ENCODE results near the gene INO80.
"Not testable (repeated sequence)": the region's sequence is repeated elsewhere in the genome, so short reads cannot be mapped to it uniquely, and the experiment has no call there.

INO80 gene

GRCh38 chr15:41115161-41115651, 874 bp downstream of the INO80 start:
- no peak for DNase-seq

GRCh38 chr15:41106947-41107346, 9.1 kb downstream of the INO80 start:
- no peak for DNase-seq

GRCh38 chr15:41105348-41106334, 10.4 kb downstream of the INO80 start:
- no peak for DNase-seq

GRCh38 chr15:41104234-41104633, 11.8 kb downstream of the INO80 start:
- no peak for DNase-seq

- no peak for DNase-seq
Measured at GRCh38 chr15:41102854-41103253, 13.2 kb downstream of the INO80 start.

GRCh38 chr15:41096178-41096577, 19.9 kb downstream of the INO80 start:
- no peak for DNase-seq

GRCh38 chr15:41085029-41085428, 31.1 kb downstream of the INO80 start:
- no peak for DNase-seq

- no peak for DNase-seq
Measured at GRCh38 chr15:41080144-41080543, 35.9 kb downstream of the INO80 start.

- no peak for DNase-seq
Measured at GRCh38 chr15:41079717-41080116, 36.4 kb downstream of the INO80 start.

GRCh38 chr15:41078879-41079278, 37.2 kb downstream of the INO80 start:
- not testable (repeated sequence) for DNase-seq

GRCh38 chr15:41078125-41078524, 38.0 kb downstream of the INO80 start:
- no peak for DNase-seq

- DNase-seq: no peak
Measured at GRCh38 chr15:41073028-41073427, 43.1 kb downstream of the INO80 start.

GRCh38 chr15:41072013-41072412, 44.1 kb downstream of the INO80 start:
- DNase-seq: no peak

GRCh38 chr15:41066516-41066915, 49.6 kb downstream of the INO80 start:
- DNase-seq: no peak

- DNase-seq: no peak
Measured at GRCh38 chr15:41061667-41062066, 54.4 kb downstream of the INO80 start.

GRCh38 chr15:41060505-41060904, 55.6 kb downstream of the INO80 start:
- DNase-seq: no peak

- DNase-seq: no peak
Measured at GRCh38 chr15:41056810-41057209, 59.3 kb downstream of the INO80 start.

- DNase-seq: no peak
Measured at GRCh38 chr15:41055706-41056105, 60.4 kb downstream of the INO80 start.

- no peak for DNase-seq
Measured at GRCh38 chr15:41051139-41051538, 64.9 kb downstream of the INO80 start.

GRCh38 chr15:41048852-41049251, 67.2 kb downstream of the INO80 start:
- no peak for DNase-seq

GRCh38 chr15:41048397-41048796, 67.7 kb downstream of the INO80 start:
- DNase-seq: no peak

- no peak for DNase-seq
Measured at GRCh38 chr15:41047474-41047873, 68.6 kb downstream of the INO80 start.

- DNase-seq: no peak
Measured at GRCh38 chr15:41043276-41043951, 72.7 kb downstream of the INO80 start.

- no peak for DNase-seq
Measured at GRCh38 chr15:41042851-41043250, 73.2 kb downstream of the INO80 start.

All from activated gamma-delta T cell (primary cell).